A549 (cell line): ENCODE results near the gene SLC2A13. TPM values are rescaled to one million over a fixed set of nuclear protein-coding genes. Genes with fewer than 3 reads are reported as not detected.

Experiments
- ATAC-seq, 2 experiments: fragments of 200-7000 bp in 1 of 2; fragments of >200 bp in 1 of 2; cut with Nextera tagmentation in 1 of 2; cut with Tn5 transposase in 1 of 2; 3 replicates each; pipeline versions ENCODE4 v1.8.0 to v1.9.1; 2018 to 2020; ENCODE audit warnings: mild to moderate bottlenecking in 1 of 2, moderate library complexity in 1 of 2
- CTCF ChIA-PET: fragments of 300-600 bp; sonication (Branson Sonifier 250); formaldehyde crosslinking; extraction: SDS; loops from one replicate; lab custom pipeline; 2021; ENCODE audit warnings: antibody characterized with exemption, inconsistent platforms; lab: Yijun Ruan, JAX
- POLR2A ChIA-PET: fragments of 350-600 bp; formaldehyde crosslinking; extraction: SDS; loops from one replicate; lab custom pipeline; 2021; ENCODE audit warnings: antibody characterized with exemption, inconsistent platforms; lab: Yijun Ruan, JAX
- DNase-seq, 2 experiments: peaks; one replicate each; pipeline versions ENCODE4 v3.0.0 to v3.0.0-alpha.2; 2011 to 2016; ENCODE audit warnings: low read depth in 1 of 2, low spot score in 1 of 2
- FAIRE-seq: peaks from 2 replicates; lab custom pipeline; 2011; peaks lifted over from hg19 to GRCh38; lab: Jason Lieb, UNC
- H3K27ac ChIP-seq, 2 experiments: fragments of >200 bp; sonication (Bioruptor Twin); formaldehyde crosslinking; 3 replicates each; pipeline ENCODE4 v1.5.1; 2016 to 2017
- H3K4me1 ChIP-seq: fragments of >200 bp; sonication (Bioruptor Twin); formaldehyde crosslinking; 3 replicates; pipeline ENCODE4 v1.6.1; 2016
- H3K4me2 ChIP-seq: fragments of >200 bp; sonication (Bioruptor Twin); formaldehyde crosslinking; 3 replicates; pipeline ENCODE4 v1.6.1; 2016
- H3K4me3 ChIP-seq: fragments of >200 bp; sonication (Bioruptor Twin); formaldehyde crosslinking; 3 replicates; pipeline ENCODE4 v1.5.1; 2016
- H3K9me3 ChIP-seq: fragments of >200 bp; sonication (Bioruptor Twin); formaldehyde crosslinking; 3 replicates; pipeline ENCODE4 v1.6.1; 2016
- CHD2 ChIP-seq: fragments of 150-350 bp; IDR thresholded peaks from 2 replicates; pipeline ENCODE4 v1.6.1; 2014; ENCODE audit warnings: low read length; ENCODE audit not compliant: partially characterized antibody
- ESRRA ChIP-seq: fragments of 150-350 bp; IDR thresholded peaks from 2 replicates; pipeline ENCODE4 v1.6.1; 2014; ENCODE audit warnings: mild to moderate bottlenecking, low read length, borderline replicate concordance
- FOSB ChIP-seq: fragments of 250-450 bp; sonication (Bioruptor Pico); IDR thresholded peaks from 2 replicates; pipeline ENCODE4 v1.5.0; 2020; ENCODE audit warnings: mild to moderate bottlenecking, moderate library complexity
- HDAC2 ChIP-seq: fragments of 200-600 bp; sonication (generic); IDR thresholded peaks from 2 replicates; pipeline ENCODE4 v1.6.1; 2016
- HOXB13 ChIP-seq: fragments of 250-450 bp; sonication (Bioruptor Pico); IDR thresholded peaks from 2 replicates; pipeline ENCODE4 v1.5.0; 2020; ENCODE audit warnings: low read depth, mild to moderate bottlenecking, moderate library complexity
- JUNB ChIP-seq: fragments of >200 bp; sonication (Bioruptor Twin); formaldehyde crosslinking; IDR thresholded peaks from 2 replicates; pipeline ENCODE4 v1.6.1; 2016
- KDM1A ChIP-seq: fragments of 200-600 bp; sonication (generic); IDR thresholded peaks from 2 replicates; pipeline ENCODE4 v1.6.1; 2016; ENCODE audit warnings: low read depth, mild to moderate bottlenecking
- NFE2L2 ChIP-seq: fragments of 150-350 bp; conservative IDR thresholded peaks from 2 replicates; pipeline ENCODE4 v1.6.1; 2014; ENCODE audit warnings: low read length
- NR3C1 ChIP-seq: fragments of >200 bp; sonication (Bioruptor Twin); formaldehyde crosslinking; IDR thresholded peaks from 3 replicates; pipeline ENCODE4 v1.6.1; 2017
- RAD21 ChIP-seq, 2 experiments: fragments of >200 bp in 1 of 2; sonication (Bioruptor Twin) in 1 of 2; formaldehyde crosslinking in 1 of 2; IDR thresholded peaks in 1 of 2; conservative IDR thresholded peaks in 1 of 2; 2 replicates in 1 of 2; 3 replicates in 1 of 2; pipeline ENCODE4 v1.6.1; 2012 to 2018; ENCODE audit warnings: inconsistent platforms in 1 of 2
- RARB ChIP-seq: fragments of 250-450 bp; sonication (Bioruptor Pico); IDR thresholded peaks from 2 replicates; pipeline ENCODE4 v1.8.0; 2021; ENCODE audit warnings: mild to moderate bottlenecking, moderate library complexity
- RCOR1 ChIP-seq: fragments of 150-350 bp; IDR thresholded peaks from 2 replicates; pipeline ENCODE4 v1.6.1; 2014; ENCODE audit warnings: antibody characterized with exemption, low read length, low read depth
- RNF2 ChIP-seq: fragments of 200-600 bp; sonication (generic); IDR thresholded peaks from 2 replicates; pipeline ENCODE4 v1.6.1; 2016; ENCODE audit warnings: low read depth, mild to moderate bottlenecking, antibody characterized with exemption, moderate library complexity, borderline replicate concordance
- SMC3 ChIP-seq: fragments of >200 bp; sonication (Bioruptor Twin); formaldehyde crosslinking; IDR thresholded peaks from 3 replicates; pipeline ENCODE4 v1.6.1; 2018; ENCODE audit warnings: inconsistent platforms
- TFCP2L1 ChIP-seq: fragments of 250-450 bp; sonication (Bioruptor Pico); IDR thresholded peaks from 2 replicates; pipeline ENCODE4 v1.5.0; 2021; ENCODE audit warnings: mild to moderate bottlenecking
- ZC3H11A ChIP-seq: fragments of 450-650 bp; IDR thresholded peaks from 2 replicates; pipeline ENCODE4 v1.6.1; 2014; ENCODE audit warnings: antibody characterized with exemption, mild to moderate bottlenecking
- ZNF302 ChIP-seq: fragments of 250-450 bp; sonication (Bioruptor Pico); IDR thresholded peaks from 2 replicates; pipeline ENCODE4 v1.9.0; 2021; ENCODE audit warnings: inconsistent platforms, mild to moderate bottlenecking, moderate library complexity
- ZSCAN20 ChIP-seq: fragments of 250-450 bp; sonication (Bioruptor Pico); IDR thresholded peaks from 2 replicates; pipeline ENCODE4 v1.8.0; 2022; ENCODE audit warnings: mild to moderate bottlenecking, moderate library complexity
- WGBS: methylation state at CpG from one replicate; pipeline ENCODE4 v1.1.6; 2017; ENCODE audit errors: missing lambda C conversion rate; 5-methylcytosine and 5-hydroxymethylcytosine counted together
- polyA plus RNA-seq, 4 experiments: library from polyadenylated mRNA; depleted of rRNA in 3 of 4; stranded (reverse); fragments of >200 nt; fragmentation: RNase III in 1 of 4; extraction: RNeasy Plus Mini Kit Qiagen cat#74134 plus additional on column Dnase treatment in 1 of 4; gene quantifications; 2 replicates in 3 of 4; 3 replicates in 1 of 4; pipeline ENCODE4 v1.2.3, GENCODE V29; 2011 to 2017
- TF ChIP-seq, protein P1 (sequence below): fragments of 250-450 bp; sonication (Bioruptor Pico); IDR thresholded peaks from 2 replicates; pipeline ENCODE4 v1.5.0; 2020; ENCODE audit warnings: low read depth, mild to moderate bottlenecking, moderate library complexity
- TF ChIP-seq, protein P2 (sequence below): IDR thresholded peaks from 2 replicates; pipeline ENCODE4 v1.6.1; 2012
- TF ChIP-seq, protein P3 (sequence below): IDR thresholded peaks from 2 replicates; pipeline ENCODE4 v1.6.1; 2012; ENCODE audit warnings: low read depth, borderline replicate concordance
- TF ChIP-seq, protein P4 (sequence below): IDR thresholded peaks from 2 replicates; pipeline ENCODE4 v1.6.1; 2012
- TF ChIP-seq, protein P5 (sequence below): fragments of >200 bp; sonication (Bioruptor Twin); formaldehyde crosslinking; IDR thresholded peaks from 3 replicates; pipeline ENCODE4 v1.5.1; 2016
- TF ChIP-seq, protein P6 (sequence below): fragments of >200 bp; sonication (Bioruptor Twin); formaldehyde crosslinking; IDR thresholded peaks from 2 replicates; pipeline ENCODE4 v1.6.1; 2016

Gene SLC2A13
- polyA plus RNA-seq, 2 of the 4 experiments (the other 2 are of a cell fraction), result 4.5 to 8.2 TPM

DNA sequence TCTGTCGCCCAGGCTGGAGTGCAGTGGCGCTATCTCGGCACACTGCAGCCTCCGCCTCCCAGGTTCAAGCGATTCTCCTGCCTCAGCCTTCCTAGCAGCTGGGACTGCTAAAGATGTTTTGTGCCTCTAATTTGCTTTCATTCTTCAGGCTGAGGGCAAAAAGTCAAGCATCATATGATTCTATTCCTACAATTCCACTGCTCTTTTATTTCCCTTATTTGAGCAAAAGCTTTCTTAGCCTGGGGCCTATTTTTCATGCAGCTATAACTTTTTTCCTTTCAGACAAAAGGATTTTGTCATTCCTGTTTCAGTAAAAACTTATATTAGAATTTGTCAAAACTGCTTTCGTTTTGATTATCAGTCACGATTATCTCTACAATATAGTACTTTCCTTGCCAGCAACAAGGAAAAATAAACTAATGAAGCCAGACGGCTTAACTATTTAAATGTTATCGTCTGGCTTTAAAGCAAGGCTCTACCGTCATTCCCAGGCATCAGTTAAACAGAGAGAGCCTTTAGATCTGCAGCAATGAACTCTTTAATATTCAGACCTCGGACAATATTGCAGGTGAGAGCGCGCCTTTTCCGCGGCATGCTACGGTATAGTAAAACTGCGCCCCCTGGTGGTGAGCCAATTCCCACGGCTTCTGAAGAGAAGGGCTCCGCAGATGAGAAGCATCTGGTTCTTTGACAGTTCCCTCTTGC is 1.4 kb upstream of the SLC2A13 start:
- ChIA-PET CTCF (interaction anchor here (0.6 to 6.6 kb wide), 38 partner anchors 11 to 429 kb away, joined by 3 to 66 read pairs (median 4); no protein-coding TSS in a partner anchor), POLR2A (no interaction called here)
- FAIRE-seq, result peak; percentile 89
- Histone ChIP-seq H3K4me2 (peak overlapping the region; percentile 82), H3K4me1 (peaks cover 3% of the 10 kb centered on the region; the same call in 1 of the 3 replicates), H3K4me3 (peak overlapping the region; percentile 31; the same call in 2 of the 3 replicates), H3K27ac (no peak overlapping the region), H3K9me3 (no peaks in the 10 kb centered on the region)
- DNase-seq, result peak; percentile 62 to 82
- TF ChIP-seq TFCP2L1 (CRISPR knock-in tag) (no peak), ZSCAN20 (CRISPR knock-in tag) (no peak), KDM1A (no peak), CHD2 (no peak), RAD21 (conservative IDR thresholded peaks at IDR 0.05 in 1 of 2, IDR thresholded peaks at IDR 0.05 in 1 of 2) (peak; percentile 85 to 87), HDAC2 (no peak), RCOR1 (no peak), NR3C1 (no peak), SMC3 (peak; percentile 95)
- TF ChIP-seq, protein P1, sequence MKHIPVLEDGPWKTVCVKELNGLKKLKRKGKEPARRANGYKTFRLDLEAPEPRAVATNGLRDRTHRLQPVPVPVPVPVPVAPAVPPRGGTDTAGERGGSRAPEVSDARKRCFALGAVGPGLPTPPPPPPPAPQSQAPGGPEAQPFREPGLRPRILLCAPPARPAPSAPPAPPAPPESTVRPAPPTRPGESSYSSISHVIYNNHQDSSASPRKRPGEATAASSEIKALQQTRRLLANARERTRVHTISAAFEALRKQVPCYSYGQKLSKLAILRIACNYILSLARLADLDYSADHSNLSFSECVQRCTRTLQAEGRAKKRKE (CRISPR knock-in tag), result no peak
- TF ChIP-seq, protein P2, sequence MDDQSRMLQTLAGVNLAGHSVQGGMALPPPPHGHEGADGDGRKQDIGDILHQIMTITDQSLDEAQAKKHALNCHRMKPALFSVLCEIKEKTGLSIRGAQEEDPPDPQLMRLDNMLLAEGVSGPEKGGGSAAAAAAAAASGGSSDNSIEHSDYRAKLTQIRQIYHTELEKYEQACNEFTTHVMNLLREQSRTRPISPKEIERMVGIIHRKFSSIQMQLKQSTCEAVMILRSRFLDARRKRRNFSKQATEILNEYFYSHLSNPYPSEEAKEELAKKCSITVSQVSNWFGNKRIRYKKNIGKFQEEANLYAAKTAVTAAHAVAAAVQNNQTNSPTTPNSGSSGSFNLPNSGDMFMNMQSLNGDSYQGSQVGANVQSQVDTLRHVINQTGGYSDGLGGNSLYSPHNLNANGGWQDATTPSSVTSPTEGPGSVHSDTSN, result no peak
- TF ChIP-seq, protein P3, sequence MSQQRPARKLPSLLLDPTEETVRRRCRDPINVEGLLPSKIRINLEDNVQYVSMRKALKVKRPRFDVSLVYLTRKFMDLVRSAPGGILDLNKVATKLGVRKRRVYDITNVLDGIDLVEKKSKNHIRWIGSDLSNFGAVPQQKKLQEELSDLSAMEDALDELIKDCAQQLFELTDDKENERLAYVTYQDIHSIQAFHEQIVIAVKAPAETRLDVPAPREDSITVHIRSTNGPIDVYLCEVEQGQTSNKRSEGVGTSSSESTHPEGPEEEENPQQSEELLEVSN, result peak; percentile 99
- TF ChIP-seq, protein P4, sequence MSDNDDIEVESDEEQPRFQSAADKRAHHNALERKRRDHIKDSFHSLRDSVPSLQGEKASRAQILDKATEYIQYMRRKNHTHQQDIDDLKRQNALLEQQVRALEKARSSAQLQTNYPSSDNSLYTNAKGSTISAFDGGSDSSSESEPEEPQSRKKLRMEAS, result peak; percentile 99
- TF ChIP-seq, protein P5, sequence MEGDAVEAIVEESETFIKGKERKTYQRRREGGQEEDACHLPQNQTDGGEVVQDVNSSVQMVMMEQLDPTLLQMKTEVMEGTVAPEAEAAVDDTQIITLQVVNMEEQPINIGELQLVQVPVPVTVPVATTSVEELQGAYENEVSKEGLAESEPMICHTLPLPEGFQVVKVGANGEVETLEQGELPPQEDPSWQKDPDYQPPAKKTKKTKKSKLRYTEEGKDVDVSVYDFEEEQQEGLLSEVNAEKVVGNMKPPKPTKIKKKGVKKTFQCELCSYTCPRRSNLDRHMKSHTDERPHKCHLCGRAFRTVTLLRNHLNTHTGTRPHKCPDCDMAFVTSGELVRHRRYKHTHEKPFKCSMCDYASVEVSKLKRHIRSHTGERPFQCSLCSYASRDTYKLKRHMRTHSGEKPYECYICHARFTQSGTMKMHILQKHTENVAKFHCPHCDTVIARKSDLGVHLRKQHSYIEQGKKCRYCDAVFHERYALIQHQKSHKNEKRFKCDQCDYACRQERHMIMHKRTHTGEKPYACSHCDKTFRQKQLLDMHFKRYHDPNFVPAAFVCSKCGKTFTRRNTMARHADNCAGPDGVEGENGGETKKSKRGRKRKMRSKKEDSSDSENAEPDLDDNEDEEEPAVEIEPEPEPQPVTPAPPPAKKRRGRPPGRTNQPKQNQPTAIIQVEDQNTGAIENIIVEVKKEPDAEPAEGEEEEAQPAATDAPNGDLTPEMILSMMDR, result peak; percentile 91
- 27% methylated on average over 19 of the region's 19 CpGs for WGBS
- peak; percentile 25 to 54; a peak in 3 of 6 replicates for ATAC-seq

DNA sequence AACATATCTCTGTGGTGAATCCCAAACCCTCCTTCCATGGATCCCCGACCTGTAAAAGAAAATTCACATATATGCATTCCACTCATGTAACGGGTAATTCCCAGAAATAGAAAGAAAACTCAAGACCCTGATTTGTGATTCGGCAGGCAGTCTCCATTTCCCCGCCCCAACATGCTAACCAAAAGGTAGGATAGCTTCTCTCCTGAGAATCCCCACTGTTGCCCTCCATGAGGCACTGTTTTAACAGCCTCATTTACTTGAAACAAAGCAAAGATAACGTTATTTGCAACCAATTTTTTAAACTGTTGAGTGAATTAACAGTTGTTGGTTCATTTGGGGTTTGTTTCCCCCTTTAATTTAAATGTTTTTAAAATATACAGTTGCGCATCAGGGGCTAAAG is 774 bp upstream of the SLC2A13 start:
- FAIRE-seq (no peak), DNase-seq (no peak), ATAC-seq (no peak)
- Histone ChIP-seq H3K4me3 (no peak overlapping the region), H3K4me1 (peaks cover 3% of the 10 kb centered on the region; the same call in 1 of the 3 replicates), H3K4me2 (peak overlapping the region; percentile 82), H3K9me3 (no peaks in the 10 kb centered on the region), H3K27ac (no peak overlapping the region)
- ChIA-PET POLR2A (no interaction called here), CTCF (interaction anchor here (0.6 to 6.6 kb wide), 27 partner anchors 8 to 353 kb away, joined by 3 to 66 read pairs (median 4); no protein-coding TSS in a partner anchor)
- TF ChIP-seq RCOR1, result no peak
- no peak for TF ChIP-seq JUNB
- no peak for TF ChIP-seq ZSCAN20 (CRISPR knock-in tag)
- TF ChIP-seq FOSB (CRISPR knock-in tag), result no peak
- TF ChIP-seq HOXB13 (CRISPR knock-in tag), result no peak
- TF ChIP-seq, protein P6, sequence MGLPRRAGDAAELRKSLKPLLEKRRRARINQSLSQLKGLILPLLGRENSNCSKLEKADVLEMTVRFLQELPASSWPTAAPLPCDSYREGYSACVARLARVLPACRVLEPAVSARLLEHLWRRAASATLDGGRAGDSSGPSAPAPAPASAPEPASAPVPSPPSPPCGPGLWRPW, result no peak
- TF ChIP-seq NFE2L2, result no peak
- TF ChIP-seq ZNF302 (CRISPR knock-in tag), result no peak
- no peak for TF ChIP-seq RARB (CRISPR knock-in tag)
- TF ChIP-seq RNF2, result no peak
- TF ChIP-seq ZC3H11A, result no peak
- no peak for TF ChIP-seq ESRRA
- 63% methylated on average over 6 of the region's 6 CpGs for WGBS
